C4-2B (cell line): ENCODE measurements around the gene DSG1.

ENCODE experiments used
- CTCF ChIP-seq: fragments of 450-650 bp; conservative IDR thresholded peaks from 2 replicates; pipeline ENCODE4 v1.5.1; 2017; ENCODE audit warnings: mild to moderate bottlenecking
- ZFX ChIP-seq: fragments of 450-650 bp; IDR thresholded peaks from 2 replicates; pipeline ENCODE4 v1.6.1; 2017

- TF ChIP-seq CTCF (no peak), ZFX (no peak)
These were observed 54.0 kb downstream of the DSG1 start for GRCh38 chr18:31371989-31372388.
